GM11168 (cell line): ENCODE data around the gene TLL2.

Experiments used
- in situ Hi-C: fragments of 300-500 bp; cut with MboI; formaldehyde crosslinking; loops from one replicate; pipeline ENCODE4 v1.12.0; 2022; ENCODE audit warnings: low sequenced_read_pairs; ENCODE audit not compliant: unreplicated experiment

Gene TLL2

GRCh38 chr10:96402417-96403305, 111.1 kb downstream of the TLL2 start:
- in situ Hi-C loops = no loop called here

GRCh38 chr10:96401036-96401435, 112.7 kb downstream of the TLL2 start:
- in situ Hi-C loops = no loop called here

GRCh38 chr10:96400465-96400864, 113.3 kb downstream of the TLL2 start:
- in situ Hi-C loops = no loop called here

GRCh38 chr10:96397902-96398301, 115.8 kb downstream of the TLL2 start:
- in situ Hi-C loops = no loop called here

- in situ Hi-C loops = no loop called here
Measured at GRCh38 chr10:96395931-96396877, 117.5 kb downstream of the TLL2 start.

GRCh38 chr10:96390460-96390864, 123.3 kb downstream of the TLL2 start:
- in situ Hi-C loops = loop anchor here (5.0 kb wide), 1 partner anchor 122 kb away; the partner anchor contains the start of gene TLL2

GRCh38 chr10:96389785-96390184, 123.9 kb downstream of the TLL2 start:
- in situ Hi-C loops = loop anchor here (5.0 kb wide), 1 partner anchor 123 kb away; the partner anchor contains the start of gene TLL2

- in situ Hi-C loops = no loop called here
Measured at GRCh38 chr10:96387601-96388000, 126.1 kb downstream of the TLL2 start.

- in situ Hi-C loops = no loop called here
Measured at GRCh38 chr10:96387161-96387560, 126.6 kb downstream of the TLL2 start.

- in situ Hi-C loops = no loop called here
Measured at GRCh38 chr10:96384506-96384905, 129.2 kb downstream of the TLL2 start.

- in situ Hi-C loops = no loop called here
Measured at GRCh38 chr10:96380821-96381220, 132.9 kb downstream of the TLL2 start.

- in situ Hi-C loops = no loop called here
Measured at GRCh38 chr10:96379758-96380157, 134.0 kb downstream of the TLL2 start.

GRCh38 chr10:96378741-96379140, 135.0 kb downstream of the TLL2 start:
- in situ Hi-C loops = no loop called here

GRCh38 chr10:96377816-96378294, 135.9 kb downstream of the TLL2 start:
- in situ Hi-C loops = no loop called here

- in situ Hi-C loops = no loop called here
Measured at GRCh38 chr10:96376483-96376882, 137.2 kb downstream of the TLL2 start.

- in situ Hi-C loops = no loop called here
Measured at GRCh38 chr10:96374985-96375830, 138.5 kb downstream of the TLL2 start.

GRCh38 chr10:96374639-96374984, 139.1 kb downstream of the TLL2 start:
- in situ Hi-C loops = no loop called here

- in situ Hi-C loops = no loop called here
Measured at GRCh38 chr10:96374004-96374403, 139.7 kb downstream of the TLL2 start.

- in situ Hi-C loops = no loop called here
Measured at GRCh38 chr10:96371356-96371755, 142.4 kb downstream of the TLL2 start.

GRCh38 chr10:96370584-96371157, 143.1 kb downstream of the TLL2 start:
- in situ Hi-C loops = no loop called here
